ENCODE measurements around the gene EVA1C. TPM values are rescaled to one million over a fixed set of nuclear protein-coding genes. Genes with fewer than 3 reads are reported as not detected.

The EVA1C gene
- total and polyA plus RNA-seq, 2 donors (not counting 3 experiments of a cell fraction or from before 2014, with no cell fraction given) = 22.8 to 38.6 TPM

GRCh38 chr21:32413015-32413504 lies 554 bp downstream of the EVA1C start:
- peaks cover 35% of the 10 kb centered on the region for H3K4me1 ChIP-seq (ENCODE audit: control insufficient read depth, extremely low read depth, insufficient read depth, low read length)
- H3K79me2 ChIP-seq (ENCODE audit: control insufficient read depth, insufficient read depth, low read length) = peaks cover 56% of the 10 kb centered on the region
- peak overlapping the region; percentile 88 for H3K4me2 ChIP-seq (ENCODE audit: insufficient read depth, low read length)
- no peaks in the 10 kb centered on the region for H3K27me3 ChIP-seq (ENCODE audit: control insufficient read depth in 2 of 2, insufficient read depth in 2 of 2, low read length in 2 of 2)
- H3K9me1 ChIP-seq (replicated peaks; ENCODE audit: control insufficient read depth, extremely low read depth, insufficient read depth, low read length) = no peaks in the 10 kb centered on the region
- FAIRE-seq (peak; percentile 21), DNase-seq (ENCODE audit: low read depth, low spot score) (peak; percentile 53)
- CTCF ChIA-PET = interaction anchor here (0.6 to 4.7 kb wide), 12 partner anchors 9 to 188 kb away, joined by 3 to 91 read pairs (median 11); partner anchors contain the start of gene URB1
- H3K27ac ChIP-seq (ENCODE audit: insufficient read depth, low read depth, low read length) = peak overlapping the region; percentile 99
- H3K36me3 ChIP-seq (ENCODE audit: control insufficient read depth in 2 of 2, extremely low read depth in 1 of 2, insufficient read depth in 2 of 2, low read length in 2 of 2) = no peaks in the 10 kb centered on the region
- dilution Hi-C loops (cut with MboI; ENCODE audit: extremely low pct_ligation_motif_present, low sequenced_read_pairs) (no loop called here), intact Hi-C loops (cut with micrococcal nuclease) (loop anchor here (1.0 to 2.0 kb wide), 2 partner anchors 44 to 51 kb away; no protein-coding TSS in a partner anchor)
- no TSS peak for BruUV-seq (replicated peaks)
- TF ChIP-seq, protein P1, sequence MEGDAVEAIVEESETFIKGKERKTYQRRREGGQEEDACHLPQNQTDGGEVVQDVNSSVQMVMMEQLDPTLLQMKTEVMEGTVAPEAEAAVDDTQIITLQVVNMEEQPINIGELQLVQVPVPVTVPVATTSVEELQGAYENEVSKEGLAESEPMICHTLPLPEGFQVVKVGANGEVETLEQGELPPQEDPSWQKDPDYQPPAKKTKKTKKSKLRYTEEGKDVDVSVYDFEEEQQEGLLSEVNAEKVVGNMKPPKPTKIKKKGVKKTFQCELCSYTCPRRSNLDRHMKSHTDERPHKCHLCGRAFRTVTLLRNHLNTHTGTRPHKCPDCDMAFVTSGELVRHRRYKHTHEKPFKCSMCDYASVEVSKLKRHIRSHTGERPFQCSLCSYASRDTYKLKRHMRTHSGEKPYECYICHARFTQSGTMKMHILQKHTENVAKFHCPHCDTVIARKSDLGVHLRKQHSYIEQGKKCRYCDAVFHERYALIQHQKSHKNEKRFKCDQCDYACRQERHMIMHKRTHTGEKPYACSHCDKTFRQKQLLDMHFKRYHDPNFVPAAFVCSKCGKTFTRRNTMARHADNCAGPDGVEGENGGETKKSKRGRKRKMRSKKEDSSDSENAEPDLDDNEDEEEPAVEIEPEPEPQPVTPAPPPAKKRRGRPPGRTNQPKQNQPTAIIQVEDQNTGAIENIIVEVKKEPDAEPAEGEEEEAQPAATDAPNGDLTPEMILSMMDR (IDR thresholded peaks at IDR 0.05; ENCODE audit: extremely low read depth in 1 of 2, insufficient read depth in 1 of 2, low read depth in 1 of 2, low read length in 2 of 2) = peak in 1 of 2 donors; percentile 14
- TF ChIP-seq GATA2 (IDR thresholded peaks at IDR 0.05; ENCODE audit: insufficient read depth, insufficient read length, low read depth, low read length) = no peak
- TF ChIP-seq MYC (IDR thresholded peaks at IDR 0.05; ENCODE audit: low read depth, low read length) = peak; percentile 23
- peak; percentile 4 for TF ChIP-seq POLR2A (IDR thresholded peaks at IDR 0.05; ENCODE audit: low read depth, low read length)
- no peak for TF ChIP-seq POLR2AphosphoS5 (IDR thresholded peaks at IDR 0.05; ENCODE audit: insufficient read depth, low read depth, low read length)
- TF ChIP-seq, protein P2, sequence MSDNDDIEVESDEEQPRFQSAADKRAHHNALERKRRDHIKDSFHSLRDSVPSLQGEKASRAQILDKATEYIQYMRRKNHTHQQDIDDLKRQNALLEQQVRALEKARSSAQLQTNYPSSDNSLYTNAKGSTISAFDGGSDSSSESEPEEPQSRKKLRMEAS (IDR thresholded peaks at IDR 0.05; ENCODE audit: insufficient read depth, insufficient read length) = peak; percentile 41
- TF ChIP-seq FOS (IDR thresholded peaks at IDR 0.05; ENCODE audit: borderline replicate concordance, insufficient read depth, low read length) = no peak
- no peak for TF ChIP-seq EZH2 (IDR thresholded peaks at IDR 0.05; ENCODE audit: borderline replicate concordance, low read depth, low read length, severe bottlenecking)
- TF ChIP-seq JUN (IDR thresholded peaks at IDR 0.05; ENCODE audit: borderline replicate concordance, insufficient read depth, insufficient read length, low read depth) = no peak
- H2AFZ ChIP-seq (ENCODE audit: low read depth, low read length) = peak overlapping the region; percentile 55
- H3K9ac ChIP-seq (replicated peaks; ENCODE audit: extremely low read depth, insufficient read depth, low read length) = peak overlapping the region; percentile 99
- POLR2A ChIA-PET = no interaction called here
- no peaks in the 10 kb centered on the region for H4K20me1 ChIP-seq (replicated peaks; ENCODE audit: control insufficient read depth, extremely low read depth, insufficient read depth, low read length)
- H3K9me3 ChIP-seq (replicated peaks; ENCODE audit: control insufficient read depth, insufficient read depth, low read length) = no peaks in the 10 kb centered on the region
- peak overlapping the region; percentile 46 to 81 (median 73) for H3K4me3 ChIP-seq (replicated peaks in 1 of 3; ENCODE audit: insufficient read depth in 1 of 3, low read depth in 1 of 3, low read length in 3 of 3)

All from endothelial cell of umbilical vein (primary cell).